Cardiac ventricle fibroblast (primary cell): ENCODE data around the gene SYT11. TPM values are rescaled to one million over a fixed set of nuclear protein-coding genes. Genes with fewer than 3 reads are reported as not detected.

ENCODE experiments used
- total RNA-seq: library from RNA; depleted of rRNA; stranded (reverse); fragments of >200 nt; gene quantifications from 2 replicates; pipeline ENCODE4 v1.2.3, GENCODE V29; 2015

Gene SYT11
- 5.1 and 5.7 TPM in 2 replicates for total RNA-seq

GRCh38 chr1:155859234-155859829 is at the start of gene SYT11:
TSS of gene SYT11 (plus strand) at chr1:155859567. CDS start at chr1:155859762, 195 bp downstream.

GRCh38 chr1:155856975-155857930 is 2.1 kb upstream of the SYT11 start, which contains the start of gene GON4L:
TSS of gene GON4L (minus strand) at chr1:155857214. CDS start at chr1:155853780, 3,434 bp downstream.

GRCh38 chr1:155911156-155912055 is 52.0 kb downstream of the SYT11 start, which contains the start of gene RIT1:
TSS of gene RIT1 (minus strand) at chr1:155911349. CDS start at chr1:155910761, 588 bp downstream.

GRCh38 chr1:155934097-155934935 is 74.9 kb downstream of the SYT11 start, which contains the start of gene KHDC4:
TSS of gene KHDC4 (minus strand) at chr1:155934413. CDS start at chr1:155934373, 40 bp downstream.

Other genes with a start within 250 kb of the SYT11 start
- gene MSTO1, start 249.3 kb upstream of the SYT11 start, total RNA-seq, result 7.1 and 11.8 TPM in 2 replicates
- 38.4 and 77.1 TPM in 2 replicates for gene YY1AP1, start 170.8 kb upstream of the SYT11 start, total RNA-seq
- gene DAP3, start 170.5 kb upstream of the SYT11 start, total RNA-seq, result 77.4 and 79.3 TPM in 2 replicates
- gene GON4L, start 2.4 kb upstream of the SYT11 start, total RNA-seq, result 11.8 and 16.4 TPM in 2 replicates
- gene RIT1, start 51.8 kb downstream of the SYT11 start, total RNA-seq, result 10.4 and 18.4 TPM in 2 replicates
- gene KHDC4, start 74.8 kb downstream of the SYT11 start, total RNA-seq, result 17.2 and 24.5 TPM in 2 replicates
- not detected in 2 replicates for gene RXFP4, start 82.1 kb downstream of the SYT11 start, total RNA-seq
- gene ARHGEF2, start 119.0 kb downstream of the SYT11 start, total RNA-seq, result 46.4 and 51.5 TPM in 2 replicates
- 460 and 537 TPM in 2 replicates for gene SSR2, start 161.4 kb downstream of the SYT11 start, total RNA-seq
- gene UBQLN4, start 194.2 kb downstream of the SYT11 start, total RNA-seq, result 9.1 and 13.3 TPM in 2 replicates
- 69.9 and 81.7 TPM in 2 replicates for gene LAMTOR2, start 195.2 kb downstream of the SYT11 start, total RNA-seq
- not detected in 2 replicates for gene RAB25, start 201.6 kb downstream of the SYT11 start, total RNA-seq
- gene MEX3A, start 222.9 kb downstream of the SYT11 start, total RNA-seq, result 0.62 and 3.9 TPM in 2 replicates